Measurements from ENCODE around the gene MYADML2.
A peak's percentile ranks its signal among the peaks of the same experiment; 100 is the strongest.

The MYADML2 gene

GRCh38 chr17:81927653-81928543, 19.1 kb downstream of the MYADML2 start, which contains the start of gene MAFG:
Gene MAFG (minus strand): TSS chr17:81927735. CDS start chr17:81923185, 4,550 bp downstream.
- no peak within 1 kb of the TSS for H2AFZ ChIP-seq (ENCODE audit: low read depth, low read length)
- no peaks in the 10 kb centered on the region for H3K36me3 ChIP-seq (replicated peaks; ENCODE audit: low read depth, low read length)
- peak within 1 kb of the TSS; percentile 80 for H3K4me2 ChIP-seq (ENCODE audit: low read length)
- peaks cover 13% of the 10 kb centered on the region; the same call in 1 of the 2 replicates for H3K4me1 ChIP-seq (ENCODE audit: low read length)
- H3K27me3 ChIP-seq (ENCODE audit: low read depth, low read length), result no peaks in the 10 kb centered on the region
- no peaks in the 10 kb centered on the region for H3K9me3 ChIP-seq (ENCODE audit: insufficient read depth, low read length)
- TF ChIP-seq EZH2phosphoT487 (IDR thresholded peaks at IDR 0.05; ENCODE audit: low read depth) (no peak), CTCF (IDR thresholded peaks at IDR 0.05; ENCODE audit: low read depth, low read length) (peak; percentile 65)
- peaks cover 24% of the 10 kb centered on the region for H4K20me1 ChIP-seq (ENCODE audit: insufficient read depth, low read length)
- H3K4me3 ChIP-seq (ENCODE audit: low read length), result peak within 1 kb of the TSS; percentile 95
- H3K79me2 ChIP-seq (ENCODE audit: low read length), result peaks cover 52% of the 10 kb centered on the region
- peak within 1 kb of the TSS; percentile 69 for H3K27ac ChIP-seq (ENCODE audit: low read length)
- peak within 1 kb of the TSS; percentile 86 for H3K9ac ChIP-seq (ENCODE audit: low read length)

- no peak overlapping the region for H2AFZ ChIP-seq (ENCODE audit: low read depth, low read length)
- peak overlapping the region; percentile 95 for H3K4me3 ChIP-seq (ENCODE audit: low read length)
- H3K4me2 ChIP-seq (ENCODE audit: low read length), result peak overlapping the region; percentile 74
- peaks cover 13% of the 10 kb centered on the region; the same call in 1 of the 2 replicates for H3K4me1 ChIP-seq (ENCODE audit: low read length)
- no peaks in the 10 kb centered on the region for H3K9me3 ChIP-seq (ENCODE audit: insufficient read depth, low read length)
- peak overlapping the region; percentile 86 for H3K9ac ChIP-seq (ENCODE audit: low read length)
- H3K79me2 ChIP-seq (ENCODE audit: low read length), result peaks cover 59% of the 10 kb centered on the region
- no peaks in the 10 kb centered on the region for H3K36me3 ChIP-seq (replicated peaks; ENCODE audit: low read depth, low read length)
- no peak for TF ChIP-seq EZH2phosphoT487 (IDR thresholded peaks at IDR 0.05; ENCODE audit: low read depth)
- TF ChIP-seq CTCF (IDR thresholded peaks at IDR 0.05; ENCODE audit: low read depth, low read length), result peak; percentile 8; the same call in 1 of the 2 replicates
- H3K27me3 ChIP-seq (ENCODE audit: low read depth, low read length), result no peaks in the 10 kb centered on the region
- H4K20me1 ChIP-seq (ENCODE audit: insufficient read depth, low read length), result peaks cover 24% of the 10 kb centered on the region
- H3K27ac ChIP-seq (ENCODE audit: low read length), result peak overlapping the region; percentile 69
Observed at GRCh38 chr17:81927152-81927652, 19.8 kb downstream of the MYADML2 start.

- Histone ChIP-seq H3K79me2 (ENCODE audit: low read length) (peaks cover 64% of the 10 kb centered on the region), H3K27ac (ENCODE audit: low read length) (peak overlapping the region; percentile 69), H3K9me3 (ENCODE audit: insufficient read depth, low read length) (no peaks in the 10 kb centered on the region), H2AFZ (ENCODE audit: low read depth, low read length) (no peak overlapping the region), H3K4me3 (ENCODE audit: low read length) (peak overlapping the region; percentile 95), H3K4me1 (ENCODE audit: low read length) (peaks cover 13% of the 10 kb centered on the region; the same call in 1 of the 2 replicates), H3K9ac (ENCODE audit: low read length) (peak overlapping the region; percentile 86), H3K4me2 (ENCODE audit: low read length) (peak overlapping the region; percentile 74), H3K27me3 (ENCODE audit: low read depth, low read length) (no peaks in the 10 kb centered on the region), H4K20me1 (ENCODE audit: insufficient read depth, low read length) (peaks cover 24% of the 10 kb centered on the region), H3K36me3 (replicated peaks; ENCODE audit: low read depth, low read length) (no peaks in the 10 kb centered on the region)
- TF ChIP-seq EZH2phosphoT487 (IDR thresholded peaks at IDR 0.05; ENCODE audit: low read depth) (no peak), CTCF (IDR thresholded peaks at IDR 0.05; ENCODE audit: low read depth, low read length) (no peak)
Observed at GRCh38 chr17:81926451-81927151, 20.4 kb downstream of the MYADML2 start.
